ENCODE measurements around the gene SLC12A7.

GRCh38 chr5:1134478-1134877, 22.6 kb upstream of the SLC12A7 start:
- no peak for TF ChIP-seq POLR2A (IDR thresholded peaks at IDR 0.05)
- TF ChIP-seq CTCF (IDR thresholded peaks at IDR 0.05) = no peak

Measured in testis (tissue), 2 donors.